GM23248 (cell line): ENCODE results near the gene MACROD2. TPM values are rescaled to one million over a fixed set of nuclear protein-coding genes. Genes with fewer than 3 reads are reported as not detected.

Experiments used
- DNase-seq: peaks from one replicate; pipeline ENCODE4 v3.0.0-alpha.2; 2015
- H2AFZ ChIP-seq: fragments of 200-600 bp; sonication (generic); 2 replicates; pipeline ENCODE4 v1.6.1; 2016; ENCODE audit warnings: antibody characterized with exemption
- H3F3A ChIP-seq: fragments of 200-600 bp; sonication (generic); 2 replicates; pipeline ENCODE4 v1.6.1; 2016; ENCODE audit warnings: mild to moderate bottlenecking, antibody characterized with exemption, mixed run types; ENCODE audit not compliant: insufficient read depth
- H3K27ac ChIP-seq: fragments of 200-600 bp; sonication (generic); 2 replicates; pipeline ENCODE4 v1.5.1; 2016; ENCODE audit warnings: mild to moderate bottlenecking
- H3K27me3 ChIP-seq: fragments of 200-600 bp; sonication (generic); replicated peaks from 2 replicates; pipeline ENCODE4 v1.6.1; 2016; ENCODE audit warnings: mild to moderate bottlenecking; ENCODE audit not compliant: insufficient read depth
- H3K36me3 ChIP-seq: fragments of 200-600 bp; sonication (generic); 2 replicates; pipeline ENCODE4 v1.6.1; 2016; ENCODE audit warnings: low read depth, mild to moderate bottlenecking
- H3K4me1 ChIP-seq: fragments of 200-600 bp; sonication (generic); 2 replicates; pipeline ENCODE4 v1.6.1; 2016; ENCODE audit warnings: mild to moderate bottlenecking; ENCODE audit not compliant: insufficient read depth
- H3K4me2 ChIP-seq: fragments of 200-600 bp; sonication (generic); one replicate; pipeline ENCODE4 v1.6.1; 2016; ENCODE audit warnings: mild to moderate bottlenecking; ENCODE audit not compliant: unreplicated experiment
- H3K4me3 ChIP-seq: fragments of 200-600 bp; sonication (generic); 2 replicates; pipeline ENCODE4 v1.5.1; 2016; ENCODE audit warnings: mild to moderate bottlenecking
- H3K79me2 ChIP-seq: fragments of 200-600 bp; sonication (generic); 2 replicates; pipeline ENCODE4 v1.6.1; 2016; ENCODE audit warnings: mild to moderate bottlenecking; ENCODE audit not compliant: insufficient read depth
- H3K9ac ChIP-seq: fragments of 200-600 bp; sonication (generic); 2 replicates; pipeline ENCODE4 v1.6.1; 2016; ENCODE audit warnings: mild to moderate bottlenecking
- H3K9me2 ChIP-seq: fragments of 200-600 bp; sonication (generic); 2 replicates; pipeline ENCODE4 v1.6.1; 2016; ENCODE audit warnings: mixed run types, mild to moderate bottlenecking, moderate library complexity; ENCODE audit not compliant: insufficient read depth
- H3K9me3 ChIP-seq: fragments of 200-600 bp; sonication (generic); one replicate; pipeline ENCODE4 v1.6.1; 2017; ENCODE audit warnings: low read depth
- H4K20me1 ChIP-seq: fragments of 200-600 bp; sonication (generic); 2 replicates; pipeline ENCODE4 v1.6.0; 2016; ENCODE audit not compliant: insufficient read depth
- EZH2 ChIP-seq: fragments of 200-600 bp; sonication (generic); IDR thresholded peaks from 2 replicates; pipeline ENCODE4 v1.6.1; 2018; ENCODE audit warnings: antibody characterized with exemption, mild to moderate bottlenecking; ENCODE audit not compliant: insufficient read depth, poor library complexity, severe bottlenecking
- EZH2phosphoT487 ChIP-seq: fragments of 200-600 bp; sonication (generic); IDR thresholded peaks from 2 replicates; pipeline ENCODE4 v1.6.1; 2018; ENCODE audit warnings: antibody characterized with exemption, moderate library complexity, mild to moderate bottlenecking, low read depth; ENCODE audit not compliant: insufficient read depth
- WGBS, 2 experiments: methylation state at CpG; one replicate each; pipeline ENCODE4 v1.1.6; 2015 to 2017; ENCODE audit warnings: low lambda C conversion rate in 2 of 2, low coverage in 1 of 2; ENCODE audit errors: missing lambda C conversion rate in 2 of 2; 5-methylcytosine and 5-hydroxymethylcytosine counted together
- in situ Hi-C: fragments of 300-500 bp; cut with MboI; formaldehyde crosslinking; loops from 2 replicates; pipeline ENCODE4 v1.15.0; 2020
- polyA plus RNA-seq: library from polyadenylated mRNA; unstranded; fragments of >200 nt; fragmentation: Nextera tagmentation; extraction: Ambion mirVana; gene quantifications from 2 replicates; pipeline ENCODE4 v1.2.1, GENCODE V29; 2016
- total RNA-seq: library from RNA; depleted of rRNA; stranded (reverse); fragments of >200 nt; shearing (Covaris generic); gene quantifications from 2 replicates; pipeline ENCODE4 v1.2.3, GENCODE V29; 2014

MACROD2 gene
- total and polyA plus RNA-seq, 2 experiments from 2014 or later, result 1.1 to 3.1 TPM

- TF ChIP-seq EZH2 (no peak), EZH2phosphoT487 (no peak)
- Histone ChIP-seq H2AFZ (no peak overlapping the region), H3K36me3 (no peaks in the 10 kb centered on the region), H3K9me3 (no peaks in the 10 kb centered on the region), H4K20me1 (no peaks in the 10 kb centered on the region), H3K4me2 (no peak overlapping the region), H3K4me3 (no peak overlapping the region), H3F3A (no peaks in the 10 kb centered on the region), H3K9me2 (no peaks in the 10 kb centered on the region), H3K4me1 (no peaks in the 10 kb centered on the region), H3K27ac (no peak overlapping the region), H3K79me2 (no peaks in the 10 kb centered on the region), H3K27me3 (no peaks in the 10 kb centered on the region), H3K9ac (no peak overlapping the region)
- 18 to 19% methylated on average over 2 of the region's 2 CpGs for WGBS, 2 experiments
- in situ Hi-C loops, result no loop called here
- no peak for DNase-seq
These were observed 132.4 kb downstream of the MACROD2 start for GRCh38 chr20:14127514-14128223.

GRCh38 chr20:14134004-14134403 lies 138.7 kb downstream of the MACROD2 start:
- no peak for DNase-seq
- Histone ChIP-seq H3K4me1 (no peaks in the 10 kb centered on the region), H4K20me1 (no peaks in the 10 kb centered on the region), H3K27ac (no peak overlapping the region), H3K4me3 (no peak overlapping the region), H3K9ac (no peak overlapping the region), H3K9me3 (no peaks in the 10 kb centered on the region), H3K27me3 (no peaks in the 10 kb centered on the region), H3K79me2 (no peaks in the 10 kb centered on the region), H3K4me2 (no peak overlapping the region), H3K9me2 (no peaks in the 10 kb centered on the region), H3K36me3 (no peaks in the 10 kb centered on the region), H2AFZ (no peak overlapping the region), H3F3A (no peaks in the 10 kb centered on the region)
- TF ChIP-seq EZH2, result no peak
- TF ChIP-seq EZH2phosphoT487, result no peak
- WGBS, 2 experiments, result 57 to 70% methylated on average over 3 of the region's 3 CpGs
- in situ Hi-C loops, result no loop called here

- TF ChIP-seq EZH2, result no peak
- no peak for TF ChIP-seq EZH2phosphoT487
- Histone ChIP-seq H3K4me3 (no peak overlapping the region), H3K4me1 (peaks cover 11% of the 10 kb centered on the region), H3K4me2 (no peak overlapping the region), H3F3A (peaks cover 10% of the 10 kb centered on the region), H3K27ac (no peak overlapping the region), H2AFZ (no peak overlapping the region), H3K36me3 (no peaks in the 10 kb centered on the region), H3K79me2 (no peaks in the 10 kb centered on the region), H3K9me3 (no peaks in the 10 kb centered on the region), H3K9ac (no peak overlapping the region), H4K20me1 (no peaks in the 10 kb centered on the region), H3K9me2 (no peaks in the 10 kb centered on the region), H3K27me3 (no peaks in the 10 kb centered on the region)
- in situ Hi-C loops, result no loop called here
- 47 to 49% methylated on average over 5 of the region's 5 CpGs for WGBS, 2 experiments
- DNase-seq, result peak; percentile 62
These were observed 146.9 kb downstream of the MACROD2 start for GRCh38 chr20:14142171-14142570.

GRCh38 chr20:14142964-14143627 lies 147.8 kb downstream of the MACROD2 start:
- no peak overlapping the region; the same call in 1 of the 2 replicates for H3K9ac ChIP-seq
- H3F3A ChIP-seq, result peaks cover 10% of the 10 kb centered on the region
- 0 out of 2 replicates have a peak overlapping the region, but pooled peaks have one; percentile 1 for H2AFZ ChIP-seq
- in situ Hi-C loops, result no loop called here
- TF ChIP-seq EZH2phosphoT487, result no peak
- no peak for TF ChIP-seq EZH2
- peak; percentile 64 for DNase-seq
- H3K36me3 ChIP-seq, result no peaks in the 10 kb centered on the region
- 42 to 45% methylated on average over 2 of the region's 2 CpGs for WGBS, 2 experiments
- H3K4me1 ChIP-seq, result peaks cover 11% of the 10 kb centered on the region
- no peak overlapping the region for H3K4me3 ChIP-seq
- no peak overlapping the region for H3K4me2 ChIP-seq
- H3K9me2 ChIP-seq, result no peaks in the 10 kb centered on the region
- no peaks in the 10 kb centered on the region for H3K79me2 ChIP-seq
- no peaks in the 10 kb centered on the region for H4K20me1 ChIP-seq
- H3K27ac ChIP-seq, result no peak overlapping the region
- H3K27me3 ChIP-seq, result no peaks in the 10 kb centered on the region
- H3K9me3 ChIP-seq, result no peaks in the 10 kb centered on the region
